MM.1S (cell line): ENCODE data around the gene TENM4.

ENCODE experiments used
- CTCF ChIP-seq: fragments of 300-600 bp; sonication (generic); IDR thresholded peaks from 2 replicates; pipeline ENCODE4 v1.5.1; 2016; ENCODE audit warnings: antibody characterized with exemption, low read length, mixed read lengths
- EZH2 ChIP-seq: fragments of 300-600 bp; sonication (generic); optimal IDR thresholded peaks from 2 replicates; pipeline ENCODE3; 2017; ENCODE audit warnings: low read depth, mild to moderate bottlenecking, antibody characterized with exemption, low read length, mixed read lengths

- TF ChIP-seq CTCF (no peak), EZH2 (no peak)
These were observed 243.9 kb downstream of the TENM4 start for GRCh38 chr11:79196950-79197349.
